GM12801 (cell line): ENCODE measurements around the gene GSTO1.

Experiments used
- TF ChIP-seq, protein P1 (sequence below): IDR thresholded peaks from one replicate; pipeline ENCODE4 v1.5.1; 2011; ENCODE audit warnings: control low read depth; ENCODE audit not compliant: insufficient read length; ENCODE audit errors: extremely low read depth

GSTO1 gene

DNA sequence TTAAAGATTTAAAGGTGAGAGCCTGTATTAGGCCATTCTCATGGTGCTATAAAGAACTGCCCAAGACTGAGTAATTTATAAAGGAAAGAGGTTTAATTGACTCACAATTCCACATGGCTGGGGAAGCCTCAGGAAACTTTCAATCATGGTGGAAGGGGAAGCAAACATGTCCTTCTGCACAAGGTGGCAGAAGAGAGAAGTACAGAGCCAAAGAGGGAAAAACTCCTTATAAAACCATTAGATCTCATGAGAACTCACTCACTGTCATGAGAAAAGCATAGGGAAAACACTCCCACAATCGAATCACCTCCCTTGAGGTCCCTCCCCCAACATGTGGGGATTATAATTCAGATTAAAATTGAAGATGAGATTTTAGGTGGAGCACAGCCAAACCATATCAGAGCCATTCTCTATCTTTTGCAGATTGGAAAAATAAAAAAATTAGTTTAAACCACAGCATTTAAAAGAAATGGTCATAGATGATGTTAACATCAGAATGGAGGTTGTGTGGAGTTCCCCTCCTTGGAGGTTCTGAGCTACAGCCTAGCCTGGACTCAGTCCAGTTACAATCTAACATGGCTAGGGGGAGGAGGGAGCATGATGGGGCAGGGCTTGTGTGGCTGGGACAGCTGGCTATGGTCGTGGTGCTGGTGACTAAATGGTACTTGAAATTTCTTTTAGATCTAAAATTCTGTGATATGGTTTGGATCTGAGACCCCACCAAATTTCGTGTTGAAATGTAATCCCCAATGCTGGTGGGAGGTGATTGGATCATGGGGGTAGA lies 47.4 kb downstream of the GSTO1 start:
- TF ChIP-seq, protein P1, sequence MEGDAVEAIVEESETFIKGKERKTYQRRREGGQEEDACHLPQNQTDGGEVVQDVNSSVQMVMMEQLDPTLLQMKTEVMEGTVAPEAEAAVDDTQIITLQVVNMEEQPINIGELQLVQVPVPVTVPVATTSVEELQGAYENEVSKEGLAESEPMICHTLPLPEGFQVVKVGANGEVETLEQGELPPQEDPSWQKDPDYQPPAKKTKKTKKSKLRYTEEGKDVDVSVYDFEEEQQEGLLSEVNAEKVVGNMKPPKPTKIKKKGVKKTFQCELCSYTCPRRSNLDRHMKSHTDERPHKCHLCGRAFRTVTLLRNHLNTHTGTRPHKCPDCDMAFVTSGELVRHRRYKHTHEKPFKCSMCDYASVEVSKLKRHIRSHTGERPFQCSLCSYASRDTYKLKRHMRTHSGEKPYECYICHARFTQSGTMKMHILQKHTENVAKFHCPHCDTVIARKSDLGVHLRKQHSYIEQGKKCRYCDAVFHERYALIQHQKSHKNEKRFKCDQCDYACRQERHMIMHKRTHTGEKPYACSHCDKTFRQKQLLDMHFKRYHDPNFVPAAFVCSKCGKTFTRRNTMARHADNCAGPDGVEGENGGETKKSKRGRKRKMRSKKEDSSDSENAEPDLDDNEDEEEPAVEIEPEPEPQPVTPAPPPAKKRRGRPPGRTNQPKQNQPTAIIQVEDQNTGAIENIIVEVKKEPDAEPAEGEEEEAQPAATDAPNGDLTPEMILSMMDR, result no peak

GRCh38 chr10:104303594-104304355 lies 49.1 kb downstream of the GSTO1 start:
- TF ChIP-seq, protein P1, result no peak

DNA sequence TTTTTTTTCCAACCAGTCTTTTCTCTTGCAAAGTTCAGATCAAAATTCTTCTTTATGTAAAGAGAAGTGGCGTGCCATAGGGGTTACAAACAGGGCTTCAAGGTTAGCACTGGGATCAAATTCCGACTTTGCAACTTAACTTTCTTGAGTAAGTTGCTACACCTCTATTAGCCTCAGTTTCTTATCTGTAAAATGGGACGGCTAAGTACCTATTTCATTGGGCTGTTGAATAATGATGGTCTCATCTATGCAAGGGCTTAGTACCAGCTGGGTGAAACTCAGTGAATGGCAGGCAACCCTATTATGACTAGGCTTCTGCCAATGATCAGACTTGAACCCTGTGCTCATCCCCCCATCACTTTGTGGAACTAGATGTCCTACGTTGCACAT lies 49.7 kb downstream of the GSTO1 start:
- TF ChIP-seq, protein P1, result no peak

DNA sequence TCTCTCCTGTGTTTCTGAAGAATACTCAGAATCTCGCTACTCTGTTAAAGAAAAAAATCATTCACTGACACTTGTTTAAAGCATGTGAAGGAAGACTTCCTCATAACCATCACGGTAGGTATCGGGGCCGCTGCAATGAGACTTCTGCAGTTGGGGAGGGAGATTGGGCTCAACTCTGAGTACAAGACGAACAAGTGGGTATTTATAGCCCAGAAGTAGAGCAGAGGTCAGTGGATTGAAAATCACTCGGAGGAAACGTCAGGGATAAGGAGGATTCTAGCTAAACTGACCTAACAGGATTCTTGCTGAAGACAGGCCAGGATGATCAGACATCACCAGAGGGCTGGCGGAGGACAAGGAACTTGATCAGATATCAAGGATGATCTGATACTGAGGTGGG lies 50.2 kb downstream of the GSTO1 start:
- TF ChIP-seq, protein P1, result no peak

DNA sequence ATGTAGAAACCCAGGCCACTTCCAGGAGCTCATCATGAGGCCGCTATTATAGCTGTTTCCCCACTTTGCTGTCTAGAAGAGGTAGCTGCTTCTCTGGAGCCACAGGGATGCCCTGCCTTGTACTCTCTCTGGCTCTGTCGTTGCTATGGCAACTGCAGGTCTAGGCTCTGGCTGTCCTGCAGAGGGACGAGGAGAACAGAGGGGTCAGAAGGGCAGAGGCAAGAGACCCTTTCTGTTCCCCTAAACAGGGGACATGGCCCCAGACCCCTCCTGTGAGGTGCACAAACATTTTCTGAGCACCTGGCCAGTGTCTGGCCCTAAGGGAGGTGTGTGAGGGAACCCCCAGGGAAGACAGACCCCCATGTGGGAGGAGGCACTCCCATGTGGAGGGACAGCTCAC lies 52.2 kb downstream of the GSTO1 start:
- TF ChIP-seq, protein P1, result no peak

- TF ChIP-seq, protein P1, result no peak
These were observed 53.1 kb downstream of the GSTO1 start for GRCh38 chr10:104307576-104308438.

DNA sequence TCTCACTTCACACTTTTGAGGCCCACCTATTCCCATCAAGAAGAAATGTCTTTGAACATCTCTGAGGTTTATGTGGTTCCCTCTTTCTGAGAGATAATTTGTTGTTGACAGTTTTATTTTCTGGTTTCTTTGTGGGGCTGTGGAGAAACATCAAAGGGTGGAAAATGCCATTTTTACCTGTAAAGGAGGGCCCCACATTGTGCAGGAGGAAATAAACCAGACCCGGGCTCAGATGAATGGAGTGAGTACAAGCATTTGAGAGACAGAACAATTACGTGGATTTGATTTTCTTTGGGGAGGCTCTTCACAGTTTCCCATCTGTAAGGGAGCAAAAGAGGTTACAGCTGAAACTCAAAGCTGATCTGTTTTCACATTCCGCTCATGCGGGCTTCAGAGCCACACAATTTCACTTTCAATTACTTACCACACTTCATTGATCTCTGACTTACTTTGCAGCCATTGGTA lies 53.8 kb downstream of the GSTO1 start:
- TF ChIP-seq, protein P1, result no peak
